T-helper 2 cell treated with Interferon-gamma antibody and Interleukin-4, amounts not matched to agents 100 ng/mL and 5 ng/mL, for 36 hours (primary cell): Measurements from ENCODE around the gene KLHDC4. TPM values are rescaled to one million over a fixed set of nuclear protein-coding genes. Genes with fewer than 3 reads are reported as not detected.

Experiments used
- intact Hi-C: fragments of 100-400 bp; cut with micrococcal nuclease; formaldehyde crosslinking; loops from one replicate; pipeline ENCODE4 v1.15.1; 2023
- total RNA-seq: library from RNA; stranded (reverse); gene quantifications from 2 replicates; pipeline ENCODE4 v1.2.3, GENCODE V29; 2022

KLHDC4 gene
- total RNA-seq, 1 donor from 2014 or later, result 83.6 TPM

- intact Hi-C loops, result no loop called here
Observed at GRCh38 chr16:87701505-87701921, 64.3 kb downstream of the KLHDC4 start.

GRCh38 chr16:87701078-87701460, 64.7 kb downstream of the KLHDC4 start:
- intact Hi-C loops, result no loop called here

GRCh38 chr16:87700406-87701077, 65.2 kb downstream of the KLHDC4 start:
- intact Hi-C loops, result no loop called here

GRCh38 chr16:87698676-87699199, 67.0 kb downstream of the KLHDC4 start:
- intact Hi-C loops, result no loop called here

GRCh38 chr16:87698241-87698640, 67.5 kb downstream of the KLHDC4 start:
- intact Hi-C loops, result no loop called here

- intact Hi-C loops, result no loop called here
Observed at GRCh38 chr16:87697792-87698191, 68.0 kb downstream of the KLHDC4 start.

GRCh38 chr16:87697256-87697655, 68.5 kb downstream of the KLHDC4 start:
- intact Hi-C loops, result no loop called here

GRCh38 chr16:87696726-87697125, 69.1 kb downstream of the KLHDC4 start:
- intact Hi-C loops, result no loop called here

- intact Hi-C loops, result no loop called here
Observed at GRCh38 chr16:87695534-87695933, 70.3 kb downstream of the KLHDC4 start.

GRCh38 chr16:87694441-87695125, 71.2 kb downstream of the KLHDC4 start:
- intact Hi-C loops, result no loop called here

GRCh38 chr16:87693827-87694226, 72.0 kb downstream of the KLHDC4 start:
- intact Hi-C loops, result no loop called here

GRCh38 chr16:87692756-87693155, 73.0 kb downstream of the KLHDC4 start:
- intact Hi-C loops, result no loop called here

- intact Hi-C loops, result no loop called here
Observed at GRCh38 chr16:87692176-87692575, 73.6 kb downstream of the KLHDC4 start.

GRCh38 chr16:87691686-87692079, 74.1 kb downstream of the KLHDC4 start:
- intact Hi-C loops, result no loop called here

GRCh38 chr16:87690911-87691685, 74.7 kb downstream of the KLHDC4 start:
- intact Hi-C loops, result no loop called here

- intact Hi-C loops, result no loop called here
Observed at GRCh38 chr16:87689956-87690465, 75.8 kb downstream of the KLHDC4 start.

GRCh38 chr16:87688876-87689815, 76.6 kb downstream of the KLHDC4 start:
- intact Hi-C loops, result no loop called here

GRCh38 chr16:87687998-87688529, 77.7 kb downstream of the KLHDC4 start:
- intact Hi-C loops, result no loop called here

GRCh38 chr16:87687126-87687910, 78.5 kb downstream of the KLHDC4 start:
- intact Hi-C loops, result no loop called here

GRCh38 chr16:87686697-87687096, 79.1 kb downstream of the KLHDC4 start:
- intact Hi-C loops, result no loop called here
